GM19397 (cell line): ENCODE measurements around the gene CLIC3.

Experiments used
- ATAC-seq: cut with Tn5 transposase; IDR thresholded peaks from one replicate; pipeline ENCODE4 v1.9.1; 2021; ENCODE audit warnings: mild to moderate bottlenecking, moderate library complexity; ENCODE audit not compliant: unreplicated experiment

Gene CLIC3

DNA sequence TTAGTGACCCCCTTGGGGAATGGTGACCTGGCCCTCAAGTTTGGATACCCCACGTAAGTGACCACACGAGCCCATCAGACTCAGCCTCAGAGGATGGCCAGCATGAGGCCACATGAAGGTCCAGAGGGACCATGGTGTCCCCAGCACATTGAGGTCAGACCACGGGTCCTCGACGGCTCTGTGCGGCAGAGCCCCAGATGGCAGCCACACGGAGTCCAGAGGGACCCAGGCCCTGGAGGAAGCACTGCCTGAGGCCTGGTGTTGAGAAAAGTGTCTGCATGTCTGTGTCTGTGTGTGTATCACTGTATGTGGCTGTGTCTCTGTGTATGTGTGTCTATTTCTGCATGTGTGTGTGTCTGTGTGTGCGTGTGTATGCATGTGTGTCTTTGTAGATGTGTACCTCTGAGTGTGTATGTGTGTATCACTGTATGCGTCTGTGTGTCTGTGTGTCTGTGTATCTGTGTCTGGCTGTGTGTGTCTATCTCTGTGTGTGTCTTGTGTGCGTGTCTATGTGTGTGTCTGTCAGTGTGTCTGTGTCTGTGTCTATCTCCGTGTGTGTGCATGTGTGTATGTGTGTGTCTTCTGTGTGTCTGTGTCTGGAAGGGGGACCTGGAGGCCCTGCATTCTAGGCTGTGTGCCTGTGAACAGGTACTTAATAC is 12.6 kb downstream of the CLIC3 start:
- no peak for ATAC-seq

GRCh38 chr9:136983167-136983566 is 13.2 kb downstream of the CLIC3 start:
- no peak for ATAC-seq

DNA sequence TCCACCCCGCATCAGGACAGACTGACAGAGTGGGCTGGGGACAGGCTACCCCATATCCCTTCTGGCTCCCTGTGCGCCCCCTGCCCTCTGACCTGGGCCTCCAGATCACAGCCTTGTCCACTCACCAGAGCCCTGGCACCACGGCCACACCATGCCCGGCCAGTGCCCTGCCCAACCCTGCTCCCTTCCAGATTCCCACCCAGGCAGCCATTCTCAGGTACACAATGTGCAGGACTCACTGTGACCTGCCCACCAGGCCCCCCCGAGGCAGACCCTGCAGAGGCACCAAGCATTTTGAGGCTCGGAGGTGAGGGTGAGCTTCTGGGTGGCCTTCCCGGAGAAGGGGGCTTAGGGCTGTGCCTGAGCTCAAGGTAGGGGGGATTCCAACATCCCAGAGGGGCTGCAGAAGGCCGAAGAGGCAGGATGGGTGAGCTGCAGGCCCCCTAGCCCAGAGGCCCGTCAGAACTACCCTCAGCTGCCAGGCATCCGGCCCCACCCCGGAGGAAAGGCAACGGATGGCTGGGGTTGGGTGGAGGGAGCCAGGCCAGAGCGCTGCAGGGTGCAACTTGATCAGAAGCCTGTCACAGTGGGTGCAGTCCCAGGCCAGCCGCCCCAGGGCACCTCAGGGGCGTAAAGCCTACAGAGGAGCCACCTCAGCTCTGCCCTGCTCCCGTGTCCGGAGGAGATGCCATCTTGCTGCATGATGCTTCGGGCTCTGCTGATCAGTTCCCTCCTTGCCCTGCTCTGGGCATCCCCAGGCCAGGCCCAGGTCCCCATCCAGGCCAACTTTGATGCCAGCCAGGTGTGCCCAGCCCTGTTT is 13.9 kb downstream of the CLIC3 start, which contains the start of gene LCNL1:
LCNL1 (plus strand) TSS at position 762 of the 820 bp plus-strand sequence. CDS start 594 bp downstream, outside the sequence.
- no peak for ATAC-seq

DNA sequence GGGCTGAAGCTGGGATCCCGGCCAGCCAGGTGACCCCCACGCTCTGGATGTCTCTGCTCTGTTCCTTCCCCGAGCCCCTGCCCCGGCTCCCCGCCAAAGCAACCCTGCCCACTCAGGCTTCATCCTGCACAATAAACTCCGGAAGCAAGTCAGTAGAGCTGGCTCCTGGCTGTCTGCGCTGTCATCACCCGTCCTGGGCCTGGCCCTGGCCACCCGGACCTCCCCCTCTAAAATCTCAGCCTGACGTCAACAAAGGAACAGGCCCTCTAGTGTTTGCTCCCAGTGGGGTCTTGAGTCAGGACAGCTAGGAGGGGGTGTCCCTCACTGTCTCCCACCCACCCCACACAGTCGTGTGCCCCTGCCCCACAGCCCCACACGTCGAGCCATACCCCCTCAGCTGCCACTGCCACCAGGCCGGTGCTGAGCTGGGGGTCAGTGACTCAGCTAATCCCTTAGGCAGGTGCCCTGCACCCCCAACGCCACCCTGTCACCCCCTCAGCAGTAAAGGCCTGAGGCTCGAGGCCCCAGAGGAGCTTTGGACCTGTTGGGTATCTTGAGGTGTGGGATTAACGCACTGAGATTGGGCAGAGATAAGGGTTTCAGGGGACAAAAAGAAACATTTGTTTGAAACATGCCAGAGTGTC is 14.7 kb downstream of the CLIC3 start:
- ATAC-seq: no peak

GRCh38 chr9:136980669-136981478 is 15.5 kb downstream of the CLIC3 start:
- no peak for ATAC-seq

GRCh38 chr9:136979769-136980587 is 16.4 kb downstream of the CLIC3 start:
- no peak for ATAC-seq

- ATAC-seq: no peak
Measured at GRCh38 chr9:136978865-136979544, 17.4 kb downstream of the CLIC3 start.

DNA sequence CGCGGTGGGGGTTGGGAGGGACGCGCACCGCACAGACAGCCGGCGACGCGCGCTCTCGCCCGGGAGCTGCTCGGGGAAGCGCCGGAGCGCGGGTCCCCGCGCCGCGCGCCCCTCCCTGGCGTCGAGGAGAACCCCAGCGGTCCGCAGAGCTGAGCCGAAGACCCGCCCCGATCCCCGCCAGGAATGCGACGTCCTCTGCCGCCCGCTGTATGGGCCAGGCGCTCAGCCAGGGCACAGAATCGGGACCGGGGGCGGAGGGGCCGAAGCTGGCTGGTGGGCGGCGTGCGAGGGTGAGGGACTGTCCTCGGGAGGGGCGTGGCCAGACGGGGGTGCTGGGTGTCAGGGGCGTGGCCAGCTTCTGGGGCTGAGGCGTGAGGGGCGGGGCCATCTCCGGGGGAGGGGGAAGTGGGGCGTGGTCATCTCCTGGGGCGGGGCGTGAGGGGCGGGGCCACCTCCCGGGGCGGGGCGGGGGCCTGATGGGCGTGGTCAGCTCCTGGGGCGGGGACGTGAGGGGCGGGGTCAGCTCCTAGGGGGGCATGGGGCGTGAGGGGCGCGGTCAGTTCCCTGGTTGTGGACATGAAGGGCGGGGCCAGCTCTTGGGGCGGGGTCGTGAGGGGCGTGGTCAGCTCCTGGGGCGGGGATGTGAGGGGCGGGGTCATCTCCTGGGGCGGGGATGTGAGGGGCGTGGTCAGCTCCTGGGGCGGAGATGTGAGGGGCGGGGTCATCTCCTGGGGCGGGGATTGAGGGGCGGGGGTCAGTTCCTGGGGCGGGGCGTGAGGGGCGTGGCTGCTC is 18.1 kb downstream of the CLIC3 start:
- ATAC-seq: no peak

- ATAC-seq: no peak
Measured at GRCh38 chr9:136977649-136978072, 18.7 kb downstream of the CLIC3 start.

- no peak for ATAC-seq
Measured at GRCh38 chr9:136977223-136977622, 19.1 kb downstream of the CLIC3 start, which contains the start of gene PTGDS. Gene PTGDS (plus strand): TSS chr9:136977504. CDS start chr9:136977579, 75 bp downstream.

GRCh38 chr9:136975644-136976043 is 20.7 kb downstream of the CLIC3 start:
- no peak for ATAC-seq

DNA sequence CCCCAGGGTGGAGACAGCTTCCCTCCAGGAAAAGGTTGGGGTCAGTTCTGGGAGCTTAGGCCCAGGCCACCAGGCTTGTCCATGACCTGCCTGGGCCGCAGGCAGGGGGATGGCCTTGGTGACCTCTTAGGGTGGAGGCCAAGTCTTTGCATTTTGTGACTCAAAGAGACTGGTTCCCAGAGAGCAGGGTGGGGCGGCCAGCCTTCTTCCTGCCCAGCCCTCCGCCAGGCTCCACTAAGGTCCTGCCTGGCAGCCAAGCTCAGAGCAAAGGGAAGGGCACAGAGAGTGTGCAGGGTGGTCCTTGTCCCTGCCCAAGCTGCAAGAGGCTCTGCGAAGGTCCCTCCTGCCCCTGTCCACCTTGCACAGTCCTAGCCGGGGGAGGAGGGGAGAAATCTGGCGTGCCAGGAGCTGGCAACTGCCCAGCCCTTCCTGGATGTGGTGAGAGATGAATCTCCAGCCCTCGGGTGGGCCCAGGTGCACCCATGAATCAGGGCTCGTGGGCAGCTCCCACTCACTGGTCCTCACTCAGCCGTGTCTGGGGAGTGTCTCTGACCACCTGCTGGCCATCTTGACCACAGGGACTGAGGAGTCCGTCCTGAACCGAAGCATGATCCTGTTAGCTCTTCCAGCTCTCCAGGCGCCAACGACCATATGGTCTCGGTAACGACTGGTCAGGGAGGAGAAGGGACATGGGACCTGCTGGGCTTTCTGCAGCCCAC is 21.4 kb downstream of the CLIC3 start:
- ATAC-seq: no peak

DNA sequence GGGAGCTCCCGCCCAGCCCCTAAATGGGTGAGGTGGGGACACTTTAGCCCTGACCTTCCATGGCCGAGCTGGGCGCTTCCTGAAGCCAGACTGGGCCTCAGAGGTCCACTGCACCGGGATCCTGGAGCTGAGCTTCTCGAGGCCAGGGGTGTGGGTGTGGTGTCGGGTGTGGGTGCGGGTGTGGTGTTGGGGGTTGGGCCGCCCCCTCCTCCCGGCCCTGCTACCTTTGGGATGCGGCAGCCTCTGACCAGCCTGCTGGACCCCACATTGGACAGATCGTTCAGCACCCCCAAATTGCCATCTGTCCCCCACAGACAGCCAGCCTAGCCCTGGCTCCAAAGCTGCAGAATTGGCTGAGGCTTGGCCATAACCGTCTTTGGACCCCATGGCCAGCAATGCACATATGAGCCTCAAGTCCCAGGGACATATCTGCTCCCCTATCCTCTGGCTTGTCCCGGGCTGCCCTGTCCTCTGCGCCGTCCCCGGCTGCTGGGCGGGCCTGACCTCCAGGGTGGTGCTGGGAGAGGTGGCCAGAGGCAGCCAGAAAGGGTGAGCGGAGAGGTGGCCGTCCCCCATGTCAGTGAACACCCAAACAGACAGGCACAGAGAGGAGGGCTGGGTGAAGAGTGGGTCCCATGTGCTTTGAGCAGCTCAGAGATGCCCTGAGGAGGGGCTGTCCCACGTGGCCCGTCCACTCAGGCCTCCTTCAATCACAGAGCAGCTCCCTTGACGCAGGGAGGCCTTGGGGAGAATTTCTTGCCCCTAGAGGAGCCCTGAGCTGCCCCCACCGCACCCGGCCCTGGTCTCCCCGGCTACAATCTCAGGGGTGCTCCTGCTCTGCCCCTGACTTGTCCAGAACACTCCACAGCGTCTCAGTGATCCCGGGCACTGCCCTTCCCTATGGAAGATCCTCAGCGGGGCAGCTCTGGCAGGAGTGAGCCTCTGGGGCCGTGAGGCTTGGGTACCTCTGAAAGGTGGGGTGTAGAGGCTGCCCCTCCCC is 22.4 kb downstream of the CLIC3 start:
- ATAC-seq: no peak

DNA sequence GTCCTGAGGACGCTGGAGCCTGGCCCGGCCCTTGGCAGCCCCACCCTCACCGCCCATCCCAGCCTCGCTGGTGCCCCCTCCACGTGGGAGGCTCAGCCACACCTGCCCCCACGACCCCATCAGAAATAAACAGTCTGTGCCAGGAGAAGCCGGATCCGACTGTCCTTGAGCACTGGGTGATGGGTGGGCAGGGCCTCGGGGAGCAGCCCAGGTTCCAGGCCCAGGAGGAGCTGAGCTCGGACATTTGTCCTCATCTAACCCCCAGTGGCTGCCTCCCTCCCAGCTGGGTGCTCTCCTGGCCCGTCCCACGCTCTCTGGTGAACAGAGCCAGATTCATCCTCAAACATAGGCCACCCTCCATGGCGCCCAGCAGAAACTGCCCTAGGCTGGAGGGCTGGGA is 23.6 kb downstream of the CLIC3 start:
- ATAC-seq: no peak

DNA sequence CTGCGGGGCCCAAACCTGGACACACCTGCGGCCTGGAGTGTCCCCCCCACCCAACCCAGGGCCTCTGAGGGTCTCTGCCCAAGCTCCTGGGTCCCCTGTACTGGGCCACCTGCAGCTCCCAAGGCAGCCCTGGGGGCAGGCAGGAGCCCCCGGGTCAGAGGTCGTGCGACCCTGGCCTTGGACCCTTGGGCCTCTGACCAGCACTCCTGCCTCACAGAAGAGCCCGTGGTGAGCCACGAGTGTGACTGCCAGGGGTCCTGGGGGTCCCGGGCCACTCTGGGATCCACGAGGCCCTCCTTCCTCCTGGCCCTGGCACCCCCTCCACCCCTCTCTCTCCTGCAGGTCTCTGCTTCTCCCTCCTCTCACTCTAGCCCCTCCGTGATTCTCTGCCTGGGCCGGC is 24.0 kb downstream of the CLIC3 start:
- no peak for ATAC-seq

- ATAC-seq: no peak
Measured at GRCh38 chr9:136971746-136972145, 24.6 kb downstream of the CLIC3 start.

- no peak for ATAC-seq
Measured at GRCh38 chr9:136970361-136970760, 26.0 kb downstream of the CLIC3 start.
